Activated CD8-positive, alpha-beta memory T cell treated with anti-CD3 and anti-CD28 coated beads, Interleukin-2, amount 10 ng/mL, durations not matched to agents 7 days and 5 days (primary cell): ENCODE results near the gene SORCS2. TPM values are rescaled to one million over a fixed set of nuclear protein-coding genes. Genes with fewer than 3 reads are reported as not detected.

ENCODE experiments used
- ATAC-seq: fragments of 150-1000 bp; cut with Tn5 transposase; one replicate; pipeline ENCODE4 v1.10.0; 2021; ENCODE audit warnings: moderate library complexity
- CTCF ChIA-PET: fragments of 350-600 bp; sonication (Branson Sonifier 250); formaldehyde crosslinking; loops from one replicate; lab custom pipeline; 2021; ENCODE audit warnings: antibody characterized with exemption; lab: Charles Lee
- DNase-seq: peaks from one replicate; pipeline ENCODE4 v3.0.0-alpha.2; 2020
- H3K27ac Mint-ChIP-seq: one replicate; pipeline ENCODE4 v1.8.0; 2021; ENCODE audit warnings: mild to moderate bottlenecking, mixed read lengths
- H3K27me3 Mint-ChIP-seq: one replicate; pipeline ENCODE4 v1.8.0; 2021; ENCODE audit warnings: mixed read lengths
- H3K36me3 Mint-ChIP-seq: one replicate; pipeline ENCODE4 v1.8.0; 2021; ENCODE audit warnings: mild to moderate bottlenecking, mixed read lengths
- H3K4me1 Mint-ChIP-seq: one replicate; pipeline ENCODE4 v1.8.0; 2021; ENCODE audit warnings: mixed read lengths
- H3K4me3 Mint-ChIP-seq: one replicate; pipeline ENCODE4 v1.8.0; 2021; ENCODE audit warnings: mild to moderate bottlenecking, moderate library complexity, mixed read lengths
- H3K9me3 Mint-ChIP-seq: one replicate; pipeline ENCODE4 v1.8.0; 2022; ENCODE audit warnings: low read depth, mixed read lengths
- total RNA-seq, 2 experiments: library from RNA; stranded (reverse); gene quantifications; one replicate each; pipeline ENCODE4 v1.2.3, GENCODE V29; 2021

The SORCS2 gene
- total RNA-seq, 2 experiments from 2014 or later: 0.05 to 0.06 TPM

DNA sequence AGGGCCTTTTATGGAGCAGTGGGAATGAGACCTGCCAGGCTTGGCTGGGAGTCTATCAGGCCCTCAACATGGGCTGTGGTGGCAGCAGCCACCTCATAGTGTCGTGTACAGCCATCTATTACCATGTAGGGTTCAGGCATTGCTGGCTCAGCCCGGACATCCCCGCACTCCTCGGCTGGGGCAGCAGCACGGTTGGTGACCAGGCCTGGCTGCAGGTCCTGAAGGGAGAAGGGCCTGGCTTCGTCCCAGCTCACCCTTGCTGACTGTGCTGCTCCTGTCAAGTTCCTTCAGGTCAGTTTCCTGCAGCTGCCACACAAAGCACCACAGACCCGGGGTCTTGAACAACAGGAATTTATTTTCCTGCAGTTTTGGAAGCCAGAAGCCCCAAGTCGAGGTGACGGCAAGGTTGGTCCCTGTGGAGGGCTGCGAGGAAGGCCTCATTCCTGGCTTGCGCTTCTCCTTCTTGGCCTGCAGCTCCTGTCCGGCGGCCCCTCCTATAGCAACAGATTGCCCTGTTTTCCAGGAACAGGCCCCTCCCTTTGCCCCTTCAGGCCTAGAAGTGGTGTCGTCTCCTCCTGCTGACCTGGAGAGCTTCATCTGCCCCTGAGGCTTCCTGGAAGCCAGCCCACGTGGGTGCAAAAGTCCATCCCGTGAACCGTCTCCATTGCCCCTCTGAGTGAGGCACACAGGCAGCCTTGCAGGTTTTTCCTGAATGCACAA lies 25.2 kb upstream of the SORCS2 start:
- H3K9me3 Mint-ChIP-seq: no peaks in the 10 kb centered on the region
- no peak overlapping the region for H3K27ac Mint-ChIP-seq
- peaks cover 9% of the 10 kb centered on the region for H3K4me1 Mint-ChIP-seq
- peak; percentile 31 for DNase-seq
- no peak for ATAC-seq
- H3K27me3 Mint-ChIP-seq: peaks cover 40% of the 10 kb centered on the region
- CTCF ChIA-PET: no interaction called here
- no peaks in the 10 kb centered on the region for H3K36me3 Mint-ChIP-seq
- no peak overlapping the region for H3K4me3 Mint-ChIP-seq

DNA sequence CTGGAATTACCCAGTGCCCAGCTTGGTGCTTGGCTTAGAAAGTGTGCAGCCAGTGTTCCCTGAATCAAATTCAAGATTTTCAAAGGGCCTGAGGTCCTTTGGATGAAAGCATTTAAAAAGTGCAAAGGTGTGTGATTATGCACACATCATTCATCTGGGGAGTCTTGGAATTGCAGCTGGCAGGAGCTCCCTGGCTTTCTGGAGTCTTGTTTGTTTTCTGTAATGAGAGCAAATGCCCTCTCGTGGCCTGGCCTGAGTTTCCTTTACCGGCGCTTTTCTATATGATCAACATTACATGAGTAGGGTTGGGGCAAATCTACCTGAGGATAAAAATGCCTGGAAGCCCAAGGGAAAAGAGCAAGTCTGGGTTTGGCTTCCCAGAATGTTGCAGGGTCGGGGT lies 24.6 kb upstream of the SORCS2 start:
- H3K27me3 Mint-ChIP-seq: peaks cover 45% of the 10 kb centered on the region
- DNase-seq (no peak), ATAC-seq (no peak)
- H3K4me1 Mint-ChIP-seq: peaks cover 9% of the 10 kb centered on the region
- H3K27ac Mint-ChIP-seq: no peak overlapping the region
- H3K36me3 Mint-ChIP-seq: no peaks in the 10 kb centered on the region
- H3K4me3 Mint-ChIP-seq: no peak overlapping the region
- no peaks in the 10 kb centered on the region for H3K9me3 Mint-ChIP-seq
- CTCF ChIA-PET: no interaction called here

GRCh38 chr4:7168106-7168505 lies 24.2 kb upstream of the SORCS2 start:
- Mint-ChIP-seq H3K4me1 (peaks cover 9% of the 10 kb centered on the region), H3K36me3 (no peaks in the 10 kb centered on the region), H3K27ac (no peak overlapping the region), H3K9me3 (no peaks in the 10 kb centered on the region), H3K27me3 (peaks cover 45% of the 10 kb centered on the region), H3K4me3 (no peak overlapping the region)
- CTCF ChIA-PET: no interaction called here
- no peak for DNase-seq
- ATAC-seq: no peak

GRCh38 chr4:7169134-7169533 lies 23.2 kb upstream of the SORCS2 start:
- H3K4me3 Mint-ChIP-seq: peak overlapping the region; percentile 1
- H3K27ac Mint-ChIP-seq: no peak overlapping the region
- CTCF ChIA-PET: interaction anchor here (1.3 kb wide), 1 partner anchor 98 kb away, joined by 3 read pairs; no protein-coding TSS in a partner anchor
- DNase-seq: peak; percentile 69
- ATAC-seq: peak; percentile 64
- H3K27me3 Mint-ChIP-seq: peaks cover 46% of the 10 kb centered on the region
- H3K9me3 Mint-ChIP-seq: no peaks in the 10 kb centered on the region
- no peaks in the 10 kb centered on the region for H3K36me3 Mint-ChIP-seq
- H3K4me1 Mint-ChIP-seq: peaks cover 9% of the 10 kb centered on the region

DNA sequence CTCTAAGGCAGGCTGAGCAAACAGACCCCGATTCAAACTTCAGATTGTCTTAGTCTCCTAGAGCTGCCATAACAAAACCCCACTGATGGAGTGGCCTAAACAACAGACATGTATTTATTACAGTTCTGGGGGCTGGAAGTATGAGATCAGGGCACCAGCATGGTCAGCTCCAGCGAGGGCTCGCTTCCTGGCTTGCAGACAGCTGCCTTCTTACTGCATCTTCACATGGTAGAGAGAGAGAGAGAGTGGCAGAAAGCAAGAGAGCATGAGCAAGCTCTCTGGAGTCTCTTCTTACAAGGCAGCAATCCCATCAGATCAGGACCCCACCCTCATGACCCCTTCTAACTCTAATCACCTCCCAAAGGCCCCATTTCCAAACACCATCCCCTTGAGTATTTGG lies 22.3 kb upstream of the SORCS2 start:
- H3K9me3 Mint-ChIP-seq: no peaks in the 10 kb centered on the region

GRCh38 chr4:7171191-7171900 lies 21.0 kb upstream of the SORCS2 start:
- Mint-ChIP-seq H3K27me3 (peaks cover 60% of the 10 kb centered on the region), H3K27ac (no peak overlapping the region), H3K9me3 (no peaks in the 10 kb centered on the region), H3K36me3 (no peaks in the 10 kb centered on the region), H3K4me1 (peaks cover 9% of the 10 kb centered on the region), H3K4me3 (no peak overlapping the region)
- DNase-seq: no peak
- CTCF ChIA-PET: interaction anchor here (0.9 kb wide), 1 partner anchor 631 kb away, joined by 3 read pairs; no protein-coding TSS in a partner anchor
- no peak for ATAC-seq

More for the DNA sequence above, 22.3 kb upstream of the SORCS2 start:
- no peak overlapping the region for H3K4me3 Mint-ChIP-seq
- no peaks in the 10 kb centered on the region for H3K36me3 Mint-ChIP-seq
- ATAC-seq (no peak), DNase-seq (no peak)
- H3K27ac Mint-ChIP-seq: no peak overlapping the region
- H3K4me1 Mint-ChIP-seq: peaks cover 9% of the 10 kb centered on the region
- peaks cover 49% of the 10 kb centered on the region for H3K27me3 Mint-ChIP-seq
- CTCF ChIA-PET: interaction anchor here (1.3 kb wide), 1 partner anchor 99 kb away, joined by 3 read pairs; no protein-coding TSS in a partner anchor

DNA sequence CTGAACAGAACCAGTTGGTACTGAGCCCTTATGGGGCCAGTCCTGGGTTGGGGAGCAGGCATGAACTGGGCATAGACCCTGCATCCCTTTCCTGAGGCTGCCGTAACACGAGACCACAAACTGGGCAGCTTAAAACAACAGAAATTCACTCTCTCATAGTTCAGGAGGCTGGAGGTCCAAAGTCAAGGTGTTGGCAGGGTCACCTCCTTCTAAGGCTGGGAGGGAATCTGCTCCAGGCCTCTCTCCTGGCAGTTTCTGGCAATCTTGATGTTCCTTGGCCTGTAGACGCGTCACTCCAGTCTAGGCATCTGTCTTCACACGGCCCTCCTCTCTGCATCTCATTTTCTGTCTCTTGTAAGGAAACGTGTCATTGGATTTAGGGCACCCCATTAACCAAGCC lies 19.8 kb upstream of the SORCS2 start:
- ATAC-seq: no peak
- Mint-ChIP-seq H3K27me3 (peaks cover 65% of the 10 kb centered on the region), H3K9me3 (no peaks in the 10 kb centered on the region), H3K27ac (no peak overlapping the region), H3K36me3 (no peaks in the 10 kb centered on the region), H3K4me3 (no peak overlapping the region), H3K4me1 (peaks cover 9% of the 10 kb centered on the region)
- CTCF ChIA-PET: no interaction called here
- no peak for DNase-seq

- no peaks in the 10 kb centered on the region for H3K36me3 Mint-ChIP-seq
- CTCF ChIA-PET: no interaction called here
- peaks cover 9% of the 10 kb centered on the region for H3K4me1 Mint-ChIP-seq
- no peak overlapping the region for H3K27ac Mint-ChIP-seq
- no peak overlapping the region for H3K4me3 Mint-ChIP-seq
- DNase-seq (no peak), ATAC-seq (no peak)
- H3K9me3 Mint-ChIP-seq: no peaks in the 10 kb centered on the region
- H3K27me3 Mint-ChIP-seq: peaks cover 67% of the 10 kb centered on the region
Observed at GRCh38 chr4:7172946-7173345, 19.4 kb upstream of the SORCS2 start.

- no peak for DNase-seq
- no peaks in the 10 kb centered on the region for H3K9me3 Mint-ChIP-seq
- H3K4me1 Mint-ChIP-seq: peaks cover 6% of the 10 kb centered on the region
- peaks cover 67% of the 10 kb centered on the region for H3K27me3 Mint-ChIP-seq
- no peaks in the 10 kb centered on the region for H3K36me3 Mint-ChIP-seq
- no peak overlapping the region for H3K4me3 Mint-ChIP-seq
- no peak for ATAC-seq
- H3K27ac Mint-ChIP-seq: no peak overlapping the region
- CTCF ChIA-PET: no interaction called here
Observed at GRCh38 chr4:7173841-7174449, 18.4 kb upstream of the SORCS2 start.

GRCh38 chr4:7179158-7179557 lies 13.2 kb upstream of the SORCS2 start:
- H3K9me3 Mint-ChIP-seq: peaks cover 9% of the 10 kb centered on the region
- peaks cover 51% of the 10 kb centered on the region for H3K27me3 Mint-ChIP-seq
- H3K36me3 Mint-ChIP-seq: peaks cover 8% of the 10 kb centered on the region
- H3K4me3 Mint-ChIP-seq: no peak overlapping the region
- DNase-seq: no peak
- CTCF ChIA-PET: no interaction called here
- ATAC-seq: no peak
- H3K4me1 Mint-ChIP-seq: peaks cover 16% of the 10 kb centered on the region
- no peak overlapping the region for H3K27ac Mint-ChIP-seq

- no peak overlapping the region for H3K27ac Mint-ChIP-seq
- H3K9me3 Mint-ChIP-seq: peaks cover 9% of the 10 kb centered on the region
- H3K27me3 Mint-ChIP-seq: peaks cover 47% of the 10 kb centered on the region
- CTCF ChIA-PET: no interaction called here
- no peak overlapping the region for H3K4me3 Mint-ChIP-seq
- H3K36me3 Mint-ChIP-seq: peaks cover 8% of the 10 kb centered on the region
- DNase-seq: no peak
- ATAC-seq: no peak
- peaks cover 16% of the 10 kb centered on the region for H3K4me1 Mint-ChIP-seq
Observed at GRCh38 chr4:7180938-7181337, 11.4 kb upstream of the SORCS2 start.

GRCh38 chr4:7182616-7183015 lies 9.7 kb upstream of the SORCS2 start:
- Mint-ChIP-seq H3K36me3 (peaks cover 8% of the 10 kb centered on the region), H3K4me3 (no peak overlapping the region), H3K4me1 (peaks cover 16% of the 10 kb centered on the region), H3K27ac (no peak overlapping the region), H3K9me3 (peaks cover 9% of the 10 kb centered on the region), H3K27me3 (peaks cover 44% of the 10 kb centered on the region)
- no peak for DNase-seq
- no peak for ATAC-seq
- CTCF ChIA-PET: no interaction called here

DNA sequence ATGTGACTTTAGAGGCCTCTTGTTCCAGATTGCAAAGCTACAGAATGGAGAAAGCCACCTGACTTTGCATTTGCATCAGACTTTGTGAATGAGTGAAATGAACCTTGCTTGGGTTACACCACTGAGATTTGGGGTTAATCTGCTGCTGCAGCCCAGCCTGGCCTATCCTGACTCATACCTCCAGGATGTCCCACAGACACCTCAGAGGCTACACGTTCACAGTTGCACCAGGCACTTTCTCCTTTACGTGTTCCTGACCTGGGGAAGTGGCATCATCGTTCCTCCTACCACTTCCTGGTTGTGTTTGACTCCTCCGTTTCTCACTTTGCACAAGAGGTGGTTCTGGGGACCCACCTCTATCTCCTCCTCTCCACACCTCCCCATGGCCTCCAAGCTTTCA lies 9.2 kb upstream of the SORCS2 start:
- Mint-ChIP-seq H3K4me3 (no peak overlapping the region), H3K27ac (peak overlapping the region; percentile 58)

More for the DNA sequence above, 9.2 kb upstream of the SORCS2 start:
- Mint-ChIP-seq H3K27me3 (peaks cover 46% of the 10 kb centered on the region), H3K9me3 (peaks cover 9% of the 10 kb centered on the region), H3K36me3 (peaks cover 8% of the 10 kb centered on the region), H3K4me1 (peaks cover 16% of the 10 kb centered on the region)
- peak; percentile 82 for DNase-seq
- CTCF ChIA-PET: no interaction called here
- peak; percentile 85 for ATAC-seq
